Panc1 (cell line): ENCODE measurements around the gene NOL4L. TPM values are rescaled to one million over a fixed set of nuclear protein-coding genes. Genes with fewer than 3 reads are reported as not detected.

Experiments
- ATAC-seq: fragments of 200-7000 bp; cut with Tn5 transposase; 2 replicates; pipeline ENCODE4 v1.9.1; 2020; ENCODE audit warnings: mild to moderate bottlenecking, moderate library complexity
- BruUV-seq: library from RNA; stranded (reverse); fragments of 400-500 nt; replicated peaks from 2 replicates; lab custom pipeline; 2021; lab: Mats Ljungman, UMichigan
- CTCF ChIA-PET: fragments of 300-600 bp; sonication (Branson Sonifier 250); formaldehyde crosslinking; loops from one replicate; lab custom pipeline; 2022; ENCODE audit warnings: antibody characterized with exemption; lab: Charles Lee
- POLR2A ChIA-PET: fragments of 300-600 bp; sonication (Branson Sonifier 250); formaldehyde crosslinking; loops from one replicate; lab custom pipeline; 2022; ENCODE audit warnings: antibody characterized with exemption; lab: Charles Lee
- DNase-seq: peaks from one replicate; pipeline ENCODE4 v3.0.0-alpha.2; 2010; ENCODE audit warnings: low read depth, low spot score
- H3K27ac ChIP-seq: 2 replicates; pipeline ENCODE4 v1.5.1; 2011; ENCODE audit warnings: mild to moderate bottlenecking, low read length, inconsistent platforms
- H3K27me3 ChIP-seq: fragments of 200-500 bp; sonication (Bioruptor generic); 2 replicates; pipeline ENCODE4 v1.6.0; 2014; ENCODE audit warnings: low read length, inconsistent platforms; ENCODE audit not compliant: control insufficient read depth, insufficient read depth
- H3K36me3 ChIP-seq: fragments of 200-500 bp; sonication (Bioruptor generic); 2 replicates; pipeline ENCODE4 v1.5.1; 2014; ENCODE audit warnings: inconsistent platforms, mild to moderate bottlenecking, low read length, moderate library complexity; ENCODE audit not compliant: control insufficient read depth, insufficient read depth
- H3K4me1 ChIP-seq: 2 replicates; pipeline ENCODE4 v1.5.1; 2011; ENCODE audit warnings: inconsistent platforms, mild to moderate bottlenecking, low read length, moderate library complexity; ENCODE audit not compliant: control insufficient read depth, insufficient read depth
- H3K4me3 ChIP-seq, 2 experiments: 2 replicates each; pipeline ENCODE4 v1.5.1; 2011 to 2012; ENCODE audit warnings: low read depth in 2 of 2, low read length in 2 of 2, mild to moderate bottlenecking in 2 of 2, inconsistent platforms in 1 of 2, moderate library complexity in 1 of 2
- H3K9me3 ChIP-seq: fragments of 200-500 bp; sonication (Bioruptor generic); 2 replicates; pipeline ENCODE4 v1.5.1; 2014; ENCODE audit warnings: low read depth, mild to moderate bottlenecking, inconsistent platforms, low read length, moderate library complexity; ENCODE audit not compliant: control insufficient read depth, insufficient read depth
- POLR2AphosphoS5 ChIP-seq: IDR thresholded peaks from 2 replicates; pipeline ENCODE4 v1.6.1; 2012; ENCODE audit warnings: mild to moderate bottlenecking, low read depth, low read length, moderate library complexity
- SIN3A ChIP-seq: IDR thresholded peaks from 2 replicates; pipeline ENCODE4 v1.6.1; 2012; ENCODE audit warnings: low read depth, mild to moderate bottlenecking, low read length, moderate library complexity, borderline replicate concordance; ENCODE audit not compliant: insufficient read depth
- TCF7L2 ChIP-seq: IDR thresholded peaks from 2 replicates; pipeline ENCODE4 v1.6.1; 2011; ENCODE audit warnings: mild to moderate bottlenecking, low read depth, low read length, inconsistent platforms
- in situ Hi-C: cut with HindIII; loops from 2 replicates; pipeline ENCODE4 v1.10.0; 2016; ENCODE audit warnings: low sequenced_read_pairs, low pct_unique_long_range_greater_than_20kb
- intact Hi-C: fragments of 100-400 bp; cut with micrococcal nuclease; formaldehyde crosslinking; loops from one replicate; pipeline ENCODE4 v1.10.0; 2022; ENCODE audit not compliant: unreplicated experiment
- total RNA-seq: library from RNA; stranded (reverse); gene quantifications from one replicate; pipeline ENCODE4 v1.2.1, GENCODE V29; 2021; ENCODE audit not compliant: unreplicated experiment
- TF ChIP-seq, protein P1 (sequence below), 2 experiments: IDR thresholded peaks; 2 replicates each; pipeline ENCODE4 v1.6.1; 2011 to 2012; ENCODE audit warnings: low read depth in 2 of 2, control low read depth in 1 of 2, low read length in 1 of 2, mild to moderate bottlenecking in 1 of 2, moderate library complexity in 1 of 2; ENCODE audit not compliant: insufficient read depth in 1 of 2
- TF ChIP-seq, protein P2 (sequence below): fragments of 450-650 bp; IDR thresholded peaks from 2 replicates; pipeline ENCODE4 v1.5.1; 2017; ENCODE audit warnings: mild to moderate bottlenecking

The NOL4L gene
- total RNA-seq, 1 experiment from 2014 or later: 21.6 TPM

DNA sequence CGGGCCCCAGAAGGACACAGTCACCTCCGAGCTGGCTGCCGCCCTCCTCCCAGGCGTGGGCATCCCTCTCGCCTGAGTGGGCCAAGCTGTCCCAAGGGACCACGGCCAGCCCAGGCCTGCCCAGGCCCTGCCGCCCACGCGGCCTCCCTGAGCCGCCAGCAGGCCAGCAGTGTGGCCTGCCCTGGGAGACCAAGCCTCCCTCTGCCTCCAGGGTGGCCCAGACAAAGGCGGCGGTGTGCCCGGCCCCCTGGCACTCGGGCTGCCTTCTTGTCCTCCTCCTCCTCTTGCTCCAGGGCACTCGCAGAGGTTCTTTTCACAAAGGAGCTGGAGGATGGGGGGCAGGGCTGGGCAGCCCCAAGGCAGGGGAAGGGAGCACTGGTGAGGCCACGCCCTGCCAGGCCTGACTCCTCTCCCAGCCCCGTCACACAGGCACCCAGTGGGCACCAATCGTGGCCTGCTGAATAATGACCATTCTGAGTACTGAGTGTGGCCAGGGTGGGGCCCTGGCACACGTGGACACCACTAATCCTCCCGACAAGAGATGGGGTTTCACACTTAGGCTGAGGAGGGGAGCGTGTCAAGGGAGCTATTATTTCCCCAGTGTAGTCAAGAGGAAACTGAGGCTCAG lies 25.3 kb downstream of the NOL4L start:
- intact Hi-C loops (no loop called here), in situ Hi-C loops (no loop called here)
- no peak overlapping the region for H3K27ac ChIP-seq
- no TSS peak for BruUV-seq
- no peaks in the 10 kb centered on the region; the same call in 1 of the 2 replicates for H3K4me1 ChIP-seq
- ATAC-seq (peak; percentile 35; the same call in 1 of the 2 replicates), DNase-seq (no peak)
- no peaks in the 10 kb centered on the region for H3K27me3 ChIP-seq
- no peak overlapping the region for H3K4me3 ChIP-seq
- no peaks in the 10 kb centered on the region for H3K9me3 ChIP-seq
- H3K36me3 ChIP-seq: no peaks in the 10 kb centered on the region
- POLR2A ChIA-PET: no interaction called here
- no peak for TF ChIP-seq POLR2AphosphoS5
- CTCF ChIA-PET: no interaction called here

DNA sequence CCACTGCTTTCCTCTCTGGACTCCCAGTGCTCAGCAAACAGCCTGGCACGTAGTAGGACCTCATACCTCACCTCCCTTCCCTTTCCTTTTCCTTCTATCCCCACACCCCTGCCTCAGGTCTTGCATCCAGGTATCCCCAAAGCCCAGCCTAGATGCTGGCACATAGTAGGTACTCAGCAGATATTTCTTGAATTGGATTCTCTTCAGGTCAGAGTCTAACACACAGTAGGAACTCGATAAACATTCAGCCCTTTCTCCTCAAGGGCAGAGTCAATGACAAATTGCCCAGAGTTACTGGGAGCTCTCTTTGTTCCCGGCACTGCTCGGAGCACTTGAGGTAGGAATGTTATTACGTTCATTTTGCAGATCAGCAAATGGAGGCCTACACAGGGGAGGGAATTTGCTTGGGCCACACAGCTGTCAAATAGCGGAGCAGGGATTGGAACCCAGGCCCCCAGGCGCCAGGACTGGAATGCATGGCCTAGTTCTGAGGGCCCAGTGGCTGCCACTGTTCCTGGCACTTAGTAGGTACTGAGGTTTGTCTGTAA lies 25.9 kb downstream of the NOL4L start:
- in situ Hi-C loops: no loop called here
- ChIA-PET CTCF (no interaction called here), POLR2A (no interaction called here)
- Histone ChIP-seq H3K36me3 (no peaks in the 10 kb centered on the region), H3K4me3 (no peak overlapping the region), H3K9me3 (no peaks in the 10 kb centered on the region), H3K4me1 (peaks cover 4% of the 10 kb centered on the region; the same call in 1 of the 2 replicates), H3K27me3 (no peaks in the 10 kb centered on the region), H3K27ac (no peak overlapping the region)
- BruUV-seq: no TSS peak
- TF ChIP-seq TCF7L2 (no peak), SIN3A (no peak), POLR2AphosphoS5 (no peak)
- TF ChIP-seq, protein P1, sequence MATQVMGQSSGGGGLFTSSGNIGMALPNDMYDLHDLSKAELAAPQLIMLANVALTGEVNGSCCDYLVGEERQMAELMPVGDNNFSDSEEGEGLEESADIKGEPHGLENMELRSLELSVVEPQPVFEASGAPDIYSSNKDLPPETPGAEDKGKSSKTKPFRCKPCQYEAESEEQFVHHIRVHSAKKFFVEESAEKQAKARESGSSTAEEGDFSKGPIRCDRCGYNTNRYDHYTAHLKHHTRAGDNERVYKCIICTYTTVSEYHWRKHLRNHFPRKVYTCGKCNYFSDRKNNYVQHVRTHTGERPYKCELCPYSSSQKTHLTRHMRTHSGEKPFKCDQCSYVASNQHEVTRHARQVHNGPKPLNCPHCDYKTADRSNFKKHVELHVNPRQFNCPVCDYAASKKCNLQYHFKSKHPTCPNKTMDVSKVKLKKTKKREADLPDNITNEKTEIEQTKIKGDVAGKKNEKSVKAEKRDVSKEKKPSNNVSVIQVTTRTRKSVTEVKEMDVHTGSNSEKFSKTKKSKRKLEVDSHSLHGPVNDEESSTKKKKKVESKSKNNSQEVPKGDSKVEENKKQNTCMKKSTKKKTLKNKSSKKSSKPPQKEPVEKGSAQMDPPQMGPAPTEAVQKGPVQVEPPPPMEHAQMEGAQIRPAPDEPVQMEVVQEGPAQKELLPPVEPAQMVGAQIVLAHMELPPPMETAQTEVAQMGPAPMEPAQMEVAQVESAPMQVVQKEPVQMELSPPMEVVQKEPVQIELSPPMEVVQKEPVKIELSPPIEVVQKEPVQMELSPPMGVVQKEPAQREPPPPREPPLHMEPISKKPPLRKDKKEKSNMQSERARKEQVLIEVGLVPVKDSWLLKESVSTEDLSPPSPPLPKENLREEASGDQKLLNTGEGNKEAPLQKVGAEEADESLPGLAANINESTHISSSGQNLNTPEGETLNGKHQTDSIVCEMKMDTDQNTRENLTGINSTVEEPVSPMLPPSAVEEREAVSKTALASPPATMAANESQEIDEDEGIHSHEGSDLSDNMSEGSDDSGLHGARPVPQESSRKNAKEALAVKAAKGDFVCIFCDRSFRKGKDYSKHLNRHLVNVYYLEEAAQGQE (IDR thresholded peaks at IDR 0.05; ENCODE audit: insufficient read depth in 1 of 2, low read depth in 2 of 2, low read length in 1 of 2): no peak
- TF ChIP-seq, protein P2, sequence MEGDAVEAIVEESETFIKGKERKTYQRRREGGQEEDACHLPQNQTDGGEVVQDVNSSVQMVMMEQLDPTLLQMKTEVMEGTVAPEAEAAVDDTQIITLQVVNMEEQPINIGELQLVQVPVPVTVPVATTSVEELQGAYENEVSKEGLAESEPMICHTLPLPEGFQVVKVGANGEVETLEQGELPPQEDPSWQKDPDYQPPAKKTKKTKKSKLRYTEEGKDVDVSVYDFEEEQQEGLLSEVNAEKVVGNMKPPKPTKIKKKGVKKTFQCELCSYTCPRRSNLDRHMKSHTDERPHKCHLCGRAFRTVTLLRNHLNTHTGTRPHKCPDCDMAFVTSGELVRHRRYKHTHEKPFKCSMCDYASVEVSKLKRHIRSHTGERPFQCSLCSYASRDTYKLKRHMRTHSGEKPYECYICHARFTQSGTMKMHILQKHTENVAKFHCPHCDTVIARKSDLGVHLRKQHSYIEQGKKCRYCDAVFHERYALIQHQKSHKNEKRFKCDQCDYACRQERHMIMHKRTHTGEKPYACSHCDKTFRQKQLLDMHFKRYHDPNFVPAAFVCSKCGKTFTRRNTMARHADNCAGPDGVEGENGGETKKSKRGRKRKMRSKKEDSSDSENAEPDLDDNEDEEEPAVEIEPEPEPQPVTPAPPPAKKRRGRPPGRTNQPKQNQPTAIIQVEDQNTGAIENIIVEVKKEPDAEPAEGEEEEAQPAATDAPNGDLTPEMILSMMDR: no peak
- DNase-seq (no peak), ATAC-seq (no peak)
- intact Hi-C loops: no loop called here

- H3K36me3 ChIP-seq: no peaks in the 10 kb centered on the region
- H3K27me3 ChIP-seq: no peaks in the 10 kb centered on the region
- no peak overlapping the region for H3K27ac ChIP-seq
- in situ Hi-C loops: no loop called here
- ATAC-seq: no peak
- no peaks in the 10 kb centered on the region for H3K9me3 ChIP-seq
- ChIA-PET CTCF (no interaction called here), POLR2A (no interaction called here)
- H3K4me1 ChIP-seq: peaks cover 6% of the 10 kb centered on the region; the same call in 1 of the 2 replicates
- H3K4me3 ChIP-seq: no peak overlapping the region
- TF ChIP-seq, protein P2: no peak
- TF ChIP-seq TCF7L2 (no peak), SIN3A (no peak), POLR2AphosphoS5 (no peak)
- TF ChIP-seq, protein P1 (IDR thresholded peaks at IDR 0.05; ENCODE audit: insufficient read depth in 1 of 2, low read depth in 2 of 2, low read length in 1 of 2): no peak
- no peak for DNase-seq
- no TSS peak for BruUV-seq
- intact Hi-C loops: no loop called here
Observed at GRCh38 chr20:32558526-32558925, 26.6 kb downstream of the NOL4L start.
